H4 (cell line): ENCODE results near the gene CATSPERB. TPM values are rescaled to one million over a fixed set of nuclear protein-coding genes. Genes with fewer than 3 reads are reported as not detected.
A peak's percentile ranks its signal among the peaks of the same experiment; 100 is the strongest.
"Not testable (repeated sequence)": the region's sequence is repeated elsewhere in the genome, so short reads cannot be mapped to it uniquely, and the experiment has no call there.

ENCODE experiments used
- DNase-seq: peaks from one replicate; pipeline ENCODE4 v3.0.0-alpha.2; 2015; ENCODE audit warnings: low spot score
- total RNA-seq: library from RNA; depleted of rRNA; stranded (reverse); fragments of >200 nt; shearing (Covaris generic); gene quantifications from 2 replicates; pipeline ENCODE4 v1.2.3, GENCODE V29; 2014

CATSPERB gene
- total RNA-seq, 1 experiment from 2014 or later = 0.06 TPM

- no peak for DNase-seq
Observed at GRCh38 chr14:91732439-91732838, 553 bp upstream of the CATSPERB start.

GRCh38 chr14:91731018-91731417, 868 bp downstream of the CATSPERB start:
- DNase-seq = no peak

- no peak for DNase-seq
Observed at GRCh38 chr14:91729756-91730155, 2.1 kb downstream of the CATSPERB start.

- no peak for DNase-seq
Observed at GRCh38 chr14:91728616-91729183, 3.2 kb downstream of the CATSPERB start.

GRCh38 chr14:91727121-91727520, 4.8 kb downstream of the CATSPERB start:
- no peak for DNase-seq

GRCh38 chr14:91723501-91723900, 8.4 kb downstream of the CATSPERB start:
- no peak for DNase-seq

- DNase-seq = no peak
Observed at GRCh38 chr14:91722386-91722785, 9.5 kb downstream of the CATSPERB start.

- no peak for DNase-seq
Observed at GRCh38 chr14:91719839-91720238, 12.0 kb downstream of the CATSPERB start.

GRCh38 chr14:91716999-91717398, 14.9 kb downstream of the CATSPERB start:
- no peak for DNase-seq

- no peak for DNase-seq
Observed at GRCh38 chr14:91714805-91715204, 17.1 kb downstream of the CATSPERB start.

GRCh38 chr14:91708795-91709194, 23.1 kb downstream of the CATSPERB start:
- DNase-seq = no peak

- DNase-seq = no peak
Observed at GRCh38 chr14:91706996-91707395, 24.9 kb downstream of the CATSPERB start.

GRCh38 chr14:91694643-91695042, 37.2 kb downstream of the CATSPERB start:
- DNase-seq = no peak

- DNase-seq = peak; percentile 36
Observed at GRCh38 chr14:91693346-91693745, 38.5 kb downstream of the CATSPERB start.

GRCh38 chr14:91692075-91692474, 39.8 kb downstream of the CATSPERB start:
- DNase-seq = no peak

- DNase-seq = no peak
Observed at GRCh38 chr14:91689608-91690007, 42.3 kb downstream of the CATSPERB start.

- DNase-seq = not testable (repeated sequence)
Observed at GRCh38 chr14:91687436-91687835, 44.5 kb downstream of the CATSPERB start.

- no peak for DNase-seq
Observed at GRCh38 chr14:91685600-91685999, 46.3 kb downstream of the CATSPERB start.

- DNase-seq = no peak
Observed at GRCh38 chr14:91681893-91682563, 49.9 kb downstream of the CATSPERB start.

GRCh38 chr14:91681118-91681517, 50.8 kb downstream of the CATSPERB start:
- DNase-seq = no peak

GRCh38 chr14:91679273-91679672, 52.6 kb downstream of the CATSPERB start:
- no peak for DNase-seq

- not testable (repeated sequence) for DNase-seq
Observed at GRCh38 chr14:91677687-91678086, 54.2 kb downstream of the CATSPERB start.

- DNase-seq = no peak
Observed at GRCh38 chr14:91674911-91675310, 57.0 kb downstream of the CATSPERB start.

GRCh38 chr14:91669867-91670266, 62.0 kb downstream of the CATSPERB start:
- no peak for DNase-seq
